GM23248 (cell line): Measurements from ENCODE around the gene FTH1.

Experiments used
- EZH2 ChIP-seq: fragments of 200-600 bp; sonication (generic); IDR thresholded peaks from 2 replicates; pipeline ENCODE4 v1.6.1; 2018; ENCODE audit warnings: antibody characterized with exemption, mild to moderate bottlenecking; ENCODE audit not compliant: insufficient read depth, poor library complexity, severe bottlenecking
- EZH2phosphoT487 ChIP-seq: fragments of 200-600 bp; sonication (generic); IDR thresholded peaks from 2 replicates; pipeline ENCODE4 v1.6.1; 2018; ENCODE audit warnings: antibody characterized with exemption, moderate library complexity, mild to moderate bottlenecking, low read depth; ENCODE audit not compliant: insufficient read depth

DNA sequence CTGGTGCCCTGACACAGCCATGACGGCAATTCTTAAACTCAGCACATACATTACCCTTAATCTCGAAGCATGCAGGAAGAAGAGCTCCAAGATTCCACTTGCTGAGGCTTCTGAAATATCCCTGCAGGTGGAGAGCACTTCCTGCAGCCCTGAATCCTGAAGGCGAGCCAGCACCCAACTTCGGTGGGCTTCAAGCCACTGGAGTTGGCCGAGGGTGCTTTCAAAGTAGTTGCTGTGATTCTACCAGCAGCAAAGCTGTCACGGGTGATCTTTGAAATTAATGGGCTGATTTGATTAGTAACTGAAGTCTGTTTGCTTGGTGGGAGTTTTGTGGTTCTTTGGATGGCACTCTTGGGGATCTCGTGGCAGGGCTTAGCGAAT lies 9.0 kb upstream of the FTH1 start:
- no peak for TF ChIP-seq EZH2
- TF ChIP-seq EZH2phosphoT487: no peak
